Ascending aorta (tissue), 2 donors: ENCODE data around the gene PIP4P1. TPM values are rescaled to one million over a fixed set of nuclear protein-coding genes. Genes with fewer than 3 reads are reported as not detected.
"Not testable (repeated sequence)": the region's sequence is repeated elsewhere in the genome, so short reads cannot be mapped to it uniquely, and the experiment has no call there.

ENCODE experiments used
- DNase-seq, 2 donors: peaks; one replicate each; pipeline ENCODE4 v3.0.0-alpha.2; 2019; ENCODE audit warnings: low spot score in 2 of 2
- H3K27ac ChIP-seq, 2 donors: fragments of 200-600 bp; sonication (generic); one replicate each; pipeline ENCODE4 v1.5.1; 2016 to 2017; ENCODE audit warnings: mild to moderate bottlenecking in 1 of 2
- H3K27me3 ChIP-seq: fragments of 200-600 bp; sonication (generic); one replicate; pipeline ENCODE4 v1.5.1; 2017
- H3K36me3 ChIP-seq, 2 donors: fragments of 200-600 bp; sonication (generic); one replicate each; pipeline ENCODE4 v1.5.1; 2016
- H3K4me1 ChIP-seq, 2 donors: fragments of 200-600 bp; sonication (generic); one replicate each; pipeline ENCODE4 v1.5.1; 2016 to 2017; ENCODE audit warnings: mild to moderate bottlenecking in 1 of 2
- H3K4me3 ChIP-seq, 2 donors: fragments of 200-600 bp; sonication (generic); one replicate each; pipeline ENCODE4 v1.5.1; 2016 to 2017; ENCODE audit warnings: mild to moderate bottlenecking in 1 of 2
- H3K9me3 ChIP-seq, 2 donors: fragments of 200-600 bp; sonication (generic); one replicate each; pipeline ENCODE4 v1.5.1; 2016
- CTCF ChIP-seq, 3 experiments: fragments of 200-600 bp in 2 of 3; fragments of 450-650 bp in 1 of 3; sonication (generic) in 2 of 3; IDR thresholded peaks; one replicate each; pipeline ENCODE4 v1.5.1; 2016 to 2019; ENCODE audit warnings: antibody characterized with exemption in 3 of 3, mild to moderate bottlenecking in 1 of 3, moderate library complexity in 1 of 3
- intact Hi-C: fragments of 100-400 bp; cut with DNase I; formaldehyde crosslinking; loops from one replicate; pipeline ENCODE4 v1.15.1; 2023
- total RNA-seq: library from RNA; depleted of rRNA; stranded (reverse); fragments of >200 nt; gene quantifications from one replicate; pipeline ENCODE4 v1.1.0, GENCODE V29; 2016

Gene PIP4P1
- 30.7 TPM for total RNA-seq

- TF ChIP-seq CTCF (IDR thresholded peaks at IDR 0.05), result no peak
- intact Hi-C loops, result loop anchor here (1.0 to 5.0 kb wide), 3 partner anchors 8 to 631 kb away; partner anchors contain the start of genes PNP and RNASE4
- DNase-seq, result peak; percentile 100
- peaks cover 7 to 14% of the 10 kb centered on the region in 2 donors for H3K4me1 ChIP-seq
- H3K9me3 ChIP-seq, result no peaks in the 10 kb centered on the region
- H3K27ac ChIP-seq, result peak within 1 kb of the TSS; percentile 91 to 92
- H3K4me3 ChIP-seq, result peak within 1 kb of the TSS; percentile 89 to 98
- H3K27me3 ChIP-seq, result no peaks in the 10 kb centered on the region
- peaks cover 29 to 36% of the 10 kb centered on the region in 2 donors for H3K36me3 ChIP-seq
Measured at GRCh38 chr14:20461225-20462141, at the start of gene PIP4P1. TSS of gene PIP4P1 (minus strand) at chr14:20461434. CDS start at chr14:20461325, 109 bp downstream.

GRCh38 chr14:20508367-20508766 is 47.1 kb upstream of the PIP4P1 start:
- H3K36me3 ChIP-seq, result no peaks in the 10 kb centered on the region
- no peak overlapping the region for H3K27ac ChIP-seq
- H3K4me3 ChIP-seq, result no peak overlapping the region
- no peak for TF ChIP-seq CTCF (IDR thresholded peaks at IDR 0.05)
- no peaks in the 10 kb centered on the region for H3K9me3 ChIP-seq
- no peak for DNase-seq
- no peaks in the 10 kb centered on the region for H3K4me1 ChIP-seq
- no peaks in the 10 kb centered on the region for H3K27me3 ChIP-seq
- intact Hi-C loops, result no loop called here

GRCh38 chr14:20507537-20507936 is 46.3 kb upstream of the PIP4P1 start:
- DNase-seq, intact Hi-C loops, H3K27me3 ChIP-seq: not testable (repeated sequence)

GRCh38 chr14:20506752-20507151 is 45.5 kb upstream of the PIP4P1 start:
- H3K27me3 ChIP-seq, H3K4me1 ChIP-seq, H3K4me3 ChIP-seq, H3K9me3 ChIP-seq, H3K27ac ChIP-seq, intact Hi-C loops, H3K36me3 ChIP-seq, DNase-seq: not testable (repeated sequence)

More at GRCh38 chr14:20507537-20507936, 46.3 kb upstream of the PIP4P1 start:
- not testable (repeated sequence) for H3K36me3 ChIP-seq, H3K27ac ChIP-seq, H3K9me3 ChIP-seq, H3K4me1 ChIP-seq, H3K4me3 ChIP-seq

DNA sequence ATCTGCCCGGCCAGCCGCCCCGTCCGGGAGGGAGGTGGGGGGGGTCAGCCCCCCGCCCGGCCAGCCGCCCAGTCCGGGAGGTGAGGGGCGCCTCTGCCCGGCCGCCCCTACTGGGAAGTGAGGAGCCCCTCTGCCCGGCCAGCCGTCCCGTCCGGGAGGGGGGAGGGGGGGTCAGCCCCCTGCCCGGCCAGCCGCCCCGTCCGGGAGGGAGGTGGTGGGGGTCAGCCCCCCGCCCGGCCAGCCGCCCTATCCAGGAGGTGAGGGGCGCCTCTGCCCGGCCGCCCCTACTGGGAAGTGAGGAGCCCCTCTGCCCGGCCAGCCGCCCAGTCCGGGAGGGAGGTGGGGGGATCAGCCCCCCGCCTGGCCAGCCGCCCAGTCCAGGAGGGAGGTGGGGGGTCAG is 45.0 kb upstream of the PIP4P1 start:
- DNase-seq, H3K36me3 ChIP-seq, H3K4me3 ChIP-seq, H3K27ac ChIP-seq, H3K27me3 ChIP-seq, H3K9me3 ChIP-seq, H3K4me1 ChIP-seq, intact Hi-C loops: not testable (repeated sequence)

DNA sequence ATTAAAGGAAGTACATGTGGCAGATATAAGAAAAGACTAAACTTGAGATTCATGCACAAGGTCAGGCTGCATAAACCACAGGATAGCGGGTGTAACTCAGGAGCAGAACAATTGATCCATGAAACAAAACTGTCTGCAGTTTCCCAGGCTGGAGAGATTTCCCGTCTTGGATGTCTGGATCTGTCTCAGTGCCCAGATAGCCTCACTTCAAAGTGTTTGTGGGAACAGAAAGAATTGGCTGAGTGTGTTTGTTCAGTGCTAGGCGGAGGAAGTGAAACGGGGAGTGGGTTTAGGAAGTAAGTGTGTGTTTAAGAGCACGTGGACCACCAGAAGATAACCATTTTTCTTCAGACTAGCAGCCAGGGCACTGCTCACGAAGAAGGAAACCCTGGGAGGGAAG is 42.7 kb upstream of the PIP4P1 start:
- Histone ChIP-seq H3K27ac (no peak overlapping the region), H3K27me3 (no peaks in the 10 kb centered on the region), H3K9me3 (no peaks in the 10 kb centered on the region), H3K4me1 (no peaks in the 10 kb centered on the region), H3K36me3 (no peaks in the 10 kb centered on the region), H3K4me3 (no peak overlapping the region)
- intact Hi-C loops, result no loop called here
- TF ChIP-seq CTCF (IDR thresholded peaks at IDR 0.05), result no peak
- DNase-seq, result no peak

DNA sequence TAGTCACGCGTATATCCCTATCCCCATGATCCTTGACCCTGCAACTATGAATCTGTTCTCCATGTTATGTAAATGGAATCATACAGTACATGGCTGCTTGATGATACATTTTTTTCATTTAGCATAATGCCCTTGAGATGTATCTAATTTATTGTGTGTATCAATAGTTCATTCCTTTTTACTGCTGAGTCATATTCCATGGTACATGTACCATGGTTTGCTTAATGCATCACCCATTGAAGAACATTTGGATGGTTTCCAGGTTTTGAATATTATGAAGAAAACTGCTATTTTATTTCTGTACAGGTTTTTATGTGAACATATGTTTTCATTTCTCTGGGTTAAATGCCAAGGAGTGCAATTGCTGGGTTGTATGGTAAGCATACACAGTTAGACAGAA is 40.1 kb upstream of the PIP4P1 start:
- DNase-seq, result no peak
- intact Hi-C loops, result no loop called here
- Histone ChIP-seq H3K4me1 (no peaks in the 10 kb centered on the region), H3K9me3 (no peaks in the 10 kb centered on the region), H3K4me3 (no peak overlapping the region), H3K27me3 (no peaks in the 10 kb centered on the region), H3K27ac (no peak overlapping the region), H3K36me3 (no peaks in the 10 kb centered on the region)
- TF ChIP-seq CTCF (IDR thresholded peaks at IDR 0.05), result no peak
